GM12878 (cell line): Measurements from ENCODE around the gene SMIM1. TPM values are rescaled to one million over a fixed set of nuclear protein-coding genes. Genes with fewer than 3 reads are reported as not detected.

ENCODE experiments used
- ATAC-seq: fragments of 200-7000 bp; cut with Tn5 transposase; 3 replicates; pipeline ENCODE4 v1.9.1; 2020; ENCODE audit warnings: mild to moderate bottlenecking, moderate library complexity
- BruUV-seq: library from RNA; stranded (reverse); fragments of 400-500 nt; replicated peaks from 2 replicates; lab custom pipeline; 2021; lab: Mats Ljungman, UMichigan
- CTCF ChIA-PET: fragments of 300-600 bp; sonication (Branson Sonifier 250); formaldehyde crosslinking; extraction: SDS; loops from one replicate; lab custom pipeline; 2021; ENCODE audit warnings: inconsistent platforms; lab: Yijun Ruan, JAX
- POLR2A ChIA-PET: fragments of 350-600 bp; formaldehyde crosslinking; extraction: SDS; loops from one replicate; lab custom pipeline; 2021; ENCODE audit warnings: inconsistent platforms; lab: Charles Lee
- RAD21 ChIA-PET: fragments of 300-600 bp; sonication (Branson Sonifier 250); formaldehyde crosslinking; loops from one replicate; lab custom pipeline; 2023; ENCODE audit warnings: antibody characterized with exemption; ENCODE audit not compliant: unreplicated experiment; lab: Charles Lee
- SMC1A ChIA-PET: fragments of 300-600 bp; sonication (Branson Sonifier 250); formaldehyde crosslinking; loops from one replicate; lab custom pipeline; 2023; ENCODE audit not compliant: unreplicated experiment, uncharacterized antibody; lab: Charles Lee
- DNase-seq: peaks from one replicate; pipeline ENCODE4 v3.0.0-alpha.2; 2011; ENCODE audit warnings: low read depth, low spot score
- FAIRE-seq: peaks from 3 replicates; lab custom pipeline; 2011; peaks lifted over from hg19 to GRCh38; lab: Jason Lieb, UNC
- H2AFZ ChIP-seq: 2 replicates; pipeline ENCODE4 v1.6.0; 2011; ENCODE audit warnings: low read depth, low read length, control low read depth; ENCODE audit not compliant: control insufficient read depth
- H3K27ac ChIP-seq: 2 replicates; pipeline ENCODE4 v1.5.1; 2011; ENCODE audit warnings: control low read depth; ENCODE audit not compliant: control insufficient read depth, insufficient read depth
- H3K27me3 ChIP-seq, 2 experiments: replicated peaks in 1 of 2; 2 replicates each; pipeline versions ENCODE4 v1.6.0 to v1.6.1; 2011; ENCODE audit warnings: low read length in 1 of 2; ENCODE audit not compliant: control insufficient read depth in 2 of 2, insufficient read depth in 2 of 2
- H3K36me3 ChIP-seq, 2 experiments: 2 replicates each; pipeline ENCODE4 v1.5.1; 2011; ENCODE audit warnings: low read length in 1 of 2; ENCODE audit not compliant: control insufficient read depth in 2 of 2, insufficient read depth in 2 of 2
- H3K4me1 ChIP-seq: 2 replicates; pipeline ENCODE4 v1.6.1; 2011; ENCODE audit warnings: mild to moderate bottlenecking, low read length, moderate library complexity, mixed read lengths; ENCODE audit not compliant: control insufficient read depth, insufficient read depth
- H3K4me2 ChIP-seq: 2 replicates; pipeline ENCODE4 v1.6.0; 2011; ENCODE audit warnings: control low read depth; ENCODE audit not compliant: control insufficient read depth, insufficient read depth
- H3K4me3 ChIP-seq: fragments of 200-600 bp; sonication (generic); 2 replicates; pipeline ENCODE4 v1.5.1; 2016
- H3K79me2 ChIP-seq: 2 replicates; pipeline ENCODE4 v1.6.0; 2011; ENCODE audit warnings: low read length; ENCODE audit not compliant: control insufficient read depth, insufficient read depth
- H3K9ac ChIP-seq: 2 replicates; pipeline ENCODE4 v1.8.0; 2011; ENCODE audit warnings: low read length, control low read depth, mixed read lengths; ENCODE audit not compliant: control insufficient read depth, insufficient read depth
- H3K9me3 ChIP-seq: replicated peaks from 3 replicates; pipeline ENCODE4 v1.5.1; 2011; ENCODE audit warnings: mild to moderate bottlenecking, low read length; ENCODE audit not compliant: control insufficient read depth, insufficient read depth
- H4K20me1 ChIP-seq: 2 replicates; pipeline ENCODE4 v1.6.0; 2011; ENCODE audit not compliant: control insufficient read depth, insufficient read depth
- ATF2 ChIP-seq: IDR thresholded peaks from 2 replicates; pipeline ENCODE4 v1.6.1; 2012; ENCODE audit warnings: low read length, inconsistent platforms
- ATF3 ChIP-seq: IDR thresholded peaks from 2 replicates; pipeline ENCODE4 v1.6.1; 2011; ENCODE audit warnings: low read depth, mild to moderate bottlenecking, low read length, moderate library complexity, borderline replicate concordance; ENCODE audit errors: extremely low read depth
- BCL3 ChIP-seq: IDR thresholded peaks from 2 replicates; pipeline ENCODE4 v1.6.1; 2011; ENCODE audit warnings: borderline replicate concordance, low read depth, mild to moderate bottlenecking, moderate library complexity, low read length; ENCODE audit not compliant: insufficient read depth, poor library complexity, severe bottlenecking
- FOS ChIP-seq: IDR thresholded peaks from 3 replicates; pipeline ENCODE4 v1.6.1; 2011; ENCODE audit warnings: borderline replicate concordance; ENCODE audit not compliant: insufficient read length; ENCODE audit errors: extremely low read depth
- MXI1 ChIP-seq: fragments of 150-350 bp; IDR thresholded peaks from 2 replicates; pipeline ENCODE4 v1.6.1; 2011; ENCODE audit warnings: low read depth, mild to moderate bottlenecking, inconsistent platforms, low read length, improper control_type of control experiment
- NR2C2 ChIP-seq: IDR thresholded peaks from 2 replicates; pipeline ENCODE4 v1.6.1; 2011; ENCODE audit warnings: borderline replicate concordance, low read depth; ENCODE audit not compliant: control insufficient read depth, insufficient read length
- RB1 ChIP-seq: fragments of 450-650 bp; formaldehyde crosslinking; IDR thresholded peaks from 2 replicates; pipeline ENCODE4 v1.6.1; 2017; ENCODE audit warnings: mild to moderate bottlenecking, borderline replicate concordance
- RCOR1 ChIP-seq: conservative IDR thresholded peaks from 2 replicates; pipeline ENCODE4 v1.6.1; 2012; ENCODE audit warnings: low read depth, low read length, improper control_type of control experiment
- RFX5 ChIP-seq: IDR thresholded peaks from 2 replicates; pipeline ENCODE4 v1.6.1; 2011; ENCODE audit warnings: low read depth, low read length, improper control_type of control experiment
- SP1 ChIP-seq: IDR thresholded peaks from one replicate; pipeline ENCODE4 v1.6.1; 2011; ENCODE audit warnings: low read depth, low read length
- STAT1 ChIP-seq: fragments of 450-650 bp; conservative IDR thresholded peaks from 2 replicates; pipeline ENCODE4 v1.6.1; 2014; ENCODE audit warnings: antibody characterized with exemption, mild to moderate bottlenecking
- SUPT20H ChIP-seq: IDR thresholded peaks from 2 replicates; pipeline ENCODE4 v1.6.1; 2011; ENCODE audit warnings: low read depth, mild to moderate bottlenecking, low read length, moderate library complexity, borderline replicate concordance; ENCODE audit not compliant: control insufficient read depth
- TARDBP ChIP-seq: IDR thresholded peaks from 2 replicates; pipeline ENCODE4 v1.6.1; 2016; ENCODE audit warnings: borderline replicate concordance
- TCF12 ChIP-seq: IDR thresholded peaks from 2 replicates; pipeline ENCODE4 v1.6.1; 2011; ENCODE audit warnings: low read depth, mild to moderate bottlenecking, low read length
- YBX1 ChIP-seq: fragments of 450-650 bp; IDR thresholded peaks from 2 replicates; pipeline ENCODE4 v1.6.1; 2016; ENCODE audit warnings: antibody characterized with exemption
- ZBTB4 ChIP-seq: fragments of 450-650 bp; formaldehyde crosslinking; IDR thresholded peaks from 2 replicates; pipeline ENCODE4 v1.4.0; 2022; ENCODE audit warnings: mild to moderate bottlenecking, moderate library complexity
- ZNF217 ChIP-seq: fragments of 450-650 bp; IDR thresholded peaks from 2 replicates; pipeline ENCODE4 v1.6.1; 2017; ENCODE audit warnings: antibody characterized with exemption, mild to moderate bottlenecking
- WGBS: methylation state at CpG from one replicate; pipeline ENCODE4 v1.1.6; 2016; ENCODE audit warnings: low lambda C conversion rate; ENCODE audit not compliant: insufficient replicate concordance, insufficient coverage; ENCODE audit errors: missing lambda C conversion rate; 5-methylcytosine and 5-hydroxymethylcytosine counted together
- in situ Hi-C: fragments of 300-500 bp; cut with MboI; formaldehyde crosslinking; loops from 9 replicates; pipeline ENCODE4 v1.14.3; 2018; ENCODE audit warnings: mixed read lengths
- intact Hi-C: fragments of 100-400 bp; cut with micrococcal nuclease; formaldehyde crosslinking; loops from one replicate; pipeline ENCODE4 v1.14.2; 2022; ENCODE audit not compliant: unreplicated experiment
- polyA plus RNA-seq, 11 experiments: library from polyadenylated mRNA; depleted of rRNA in 4 of 11; unstranded in 6 of 11; stranded (reverse) in 5 of 11; fragments of >200 nt; fragmentation: Nextera tagmentation in 4 of 11; fragmentation: Illumina TruSeq in 1 of 11; extraction: Ambion mirVana in 4 of 11; extraction: Trizol in 1 of 11; gene quantifications; 1 replicate in 1 of 11; 2 replicates in 10 of 11; pipeline versions ENCODE4 v1.2.1 to v1.2.3, GENCODE V29; 2011 to 2016; ENCODE audit warnings: inconsistent platforms in 2 of 11, missing spikeins in 2 of 11, low read depth in 1 of 11
- total RNA-seq, 4 experiments: library from RNA; depleted of rRNA in 3 of 4; stranded (reverse); fragments of >200 nt in 3 of 4; fragmentation: Illumina TruSeq in 1 of 4; extraction: Trizol in 1 of 4; gene quantifications; 2 replicates each; pipeline versions ENCODE4 v1.2.1 to v1.2.3, GENCODE V29; 2013 to 2021

SMIM1 gene
- total and polyA plus RNA-seq, 10 of the 15 experiments (the other 5 are each of a cell fraction or from before 2014, with no cell fraction given) = 0.30 to 0.37 TPM; not detected in 8

- Histone ChIP-seq H3K27ac (no peak overlapping the region), H2AFZ (peak overlapping the region; percentile 52), H3K36me3 (no peaks in the 10 kb centered on the region), H4K20me1 (no peaks in the 10 kb centered on the region), H3K4me1 (peaks cover 12% of the 10 kb centered on the region), H3K4me2 (0 out of 2 replicates have a peak overlapping the region, but pooled peaks have one; percentile 26), H3K9ac (peak overlapping the region; percentile 4; the same call in 1 of the 2 replicates), H3K79me2 (no peaks in the 10 kb centered on the region), H3K9me3 (peaks cover 3% of the 10 kb centered on the region; the same call in 2 of the 3 replicates), H3K4me3 (0 out of 2 replicates have a peak overlapping the region, but pooled peaks have one; percentile 12), H3K27me3 (no peaks in the 10 kb centered on the region; a peak in 1 of 4 replicates)
- RAD21 ChIA-PET = interaction anchor here (0.7 to 1.2 kb wide), 3 partner anchors 8 to 131 kb away, joined by 3 to 5 read pairs (median 4); partner anchors contain the start of gene LRRC47
- POLR2A ChIA-PET = interaction anchor here (1.1 kb wide), 1 partner anchor 11 kb away, joined by 4 read pairs; no protein-coding TSS in a partner anchor
- intact Hi-C loops = no loop called here
- 59% methylated on average over 19 of the region's 19 CpGs for WGBS
- SMC1A ChIA-PET = interaction anchor here (1.1 to 1.7 kb wide), 4 partner anchors 10 to 185 kb away, joined by 3 to 6 read pairs (median 3); no protein-coding TSS in a partner anchor
- FAIRE-seq = no peak
- in situ Hi-C loops = no loop called here
- no TSS peak for BruUV-seq
- CTCF ChIA-PET = interaction anchor here (0.7 to 1.2 kb wide), 7 partner anchors 10 to 1510 kb away, joined by 3 to 4 read pairs (median 3); no protein-coding TSS in a partner anchor
- no peak for DNase-seq
- ATAC-seq = peak; percentile 25; the same call in 1 of the 3 replicates
- no peak for TF ChIP-seq RCOR1
- TF ChIP-seq ZBTB4 = no peak
- TF ChIP-seq SP1 = no peak
- TF ChIP-seq ZNF217 = no peak
- TF ChIP-seq SUPT20H = no peak
- TF ChIP-seq YBX1 = no peak
- TF ChIP-seq BCL3 = no peak
- TF ChIP-seq RFX5 = no peak
- no peak for TF ChIP-seq TARDBP
- no peak for TF ChIP-seq NR2C2
- no peak for TF ChIP-seq STAT1
- no peak for TF ChIP-seq FOS
- no peak for TF ChIP-seq MXI1
- TF ChIP-seq RB1 = no peak
- TF ChIP-seq TCF12 = no peak
- TF ChIP-seq ATF2 = no peak
- TF ChIP-seq ATF3 = no peak
Measured at GRCh38 chr1:3803905-3804626, 31.5 kb downstream of the SMIM1 start.
